OCI-LY3 (cell line): ENCODE measurements around the gene MYH10.

Experiments used
- H2AFZ ChIP-seq: fragments of 200-600, 300-600 bp; shearing (Covaris generic); 2 replicates; pipeline ENCODE4 v1.6.0; 2014; ENCODE audit warnings: antibody characterized with exemption, low read depth, low read length
- H3K27ac ChIP-seq: fragments of 200-600, 300-600 bp; sonication (generic); 2 replicates; pipeline ENCODE4 v1.5.1; 2014; ENCODE audit warnings: mild to moderate bottlenecking, low read length, moderate library complexity, mixed read lengths
- H3K27me3 ChIP-seq: fragments of 200-600, 300-600 bp; sonication (generic); 2 replicates; pipeline ENCODE4 v1.6.1; 2014; ENCODE audit warnings: low read depth, low read length, mixed read lengths
- H3K36me3 ChIP-seq: fragments of 200-600, 300-600 bp; sonication (generic); replicated peaks from 2 replicates; pipeline ENCODE3; 2014; ENCODE audit warnings: low read depth, low read length, mixed read lengths
- H3K4me1 ChIP-seq: fragments of 300-600, 200-600 bp; sonication (generic); 2 replicates; pipeline ENCODE4 v1.6.1; 2014; ENCODE audit warnings: low read length, mixed read lengths
- H3K4me2 ChIP-seq: fragments of 200-600, 300-600 bp; sonication (generic); 2 replicates; pipeline ENCODE4 v1.6.1; 2014; ENCODE audit warnings: low read length, mixed read lengths
- H3K4me3 ChIP-seq: fragments of 300-600, 200-600 bp; sonication (generic); 2 replicates; pipeline ENCODE4 v1.5.1; 2014; ENCODE audit warnings: antibody characterized with exemption, mild to moderate bottlenecking, low read length, moderate library complexity
- H3K79me2 ChIP-seq: fragments of 300-600, 200-600 bp; shearing (Covaris generic); 2 replicates; pipeline ENCODE4 v1.6.1; 2014; ENCODE audit warnings: mild to moderate bottlenecking, low read length, mixed read lengths
- H3K9ac ChIP-seq: fragments of 300-600, 200-600 bp; shearing (Covaris generic); 2 replicates; pipeline ENCODE4 v1.6.0; 2014; ENCODE audit warnings: mild to moderate bottlenecking, low read length, moderate library complexity
- H3K9me3 ChIP-seq: fragments of 200-600, 300-600 bp; shearing (Covaris generic); 2 replicates; pipeline ENCODE4 v1.6.1; 2014; ENCODE audit warnings: low read length, mixed read lengths; ENCODE audit not compliant: insufficient read depth
- H4K20me1 ChIP-seq: fragments of 200-600, 300-600 bp; sonication (generic); 2 replicates; pipeline ENCODE4 v1.6.1; 2016; ENCODE audit warnings: low read length, mixed read lengths; ENCODE audit not compliant: insufficient read depth
- CTCF ChIP-seq: fragments of 200-600, 300-600 bp; sonication (generic); IDR thresholded peaks from 2 replicates; pipeline ENCODE4 v1.5.1; 2014; ENCODE audit warnings: antibody characterized with exemption, low read length, low read depth
- EZH2phosphoT487 ChIP-seq: fragments of 200-600 bp; shearing (Covaris generic); IDR thresholded peaks from 2 replicates; pipeline ENCODE4 v1.6.1; 2018; ENCODE audit warnings: antibody characterized with exemption, mixed run types, low read depth

Gene MYH10

DNA sequence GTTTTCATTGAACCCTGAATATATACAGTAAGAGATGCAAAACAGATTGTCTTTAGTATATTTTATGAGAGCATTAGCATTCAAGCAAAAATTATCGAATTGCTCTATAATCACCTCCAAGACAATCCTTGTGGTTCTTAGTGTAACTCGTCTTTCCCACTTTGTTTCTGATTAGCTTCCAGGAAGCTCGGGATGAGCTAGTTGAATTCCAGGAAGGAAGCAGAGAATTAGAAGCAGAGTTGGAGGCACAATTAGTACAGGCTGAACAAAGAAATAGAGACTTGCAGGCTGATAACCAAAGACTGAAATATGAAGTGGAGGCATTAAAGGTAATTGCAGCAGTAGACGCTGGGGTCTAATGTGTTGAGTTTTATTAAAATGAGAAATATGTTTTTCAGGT is 185.0 kb downstream of the MYH10 start:
- Histone ChIP-seq H3K4me2 (no peak overlapping the region), H3K4me1 (no peaks in the 10 kb centered on the region), H3K79me2 (peaks cover 20% of the 10 kb centered on the region), H3K9ac (no peak overlapping the region), H3K27ac (no peak overlapping the region), H3K36me3 (peaks cover 9% of the 10 kb centered on the region), H4K20me1 (peaks cover 22% of the 10 kb centered on the region), H2AFZ (no peak overlapping the region), H3K9me3 (no peaks in the 10 kb centered on the region), H3K27me3 (no peaks in the 10 kb centered on the region), H3K4me3 (no peak overlapping the region)
- no peak for TF ChIP-seq CTCF
- no peak for TF ChIP-seq EZH2phosphoT487

- TF ChIP-seq EZH2phosphoT487 = no peak
- no peak for TF ChIP-seq CTCF
- Histone ChIP-seq H4K20me1 (peaks cover 26% of the 10 kb centered on the region), H3K27ac (no peak overlapping the region)
Observed at GRCh38 chr17:8444494-8444893, 186.0 kb downstream of the MYH10 start.

DNA sequence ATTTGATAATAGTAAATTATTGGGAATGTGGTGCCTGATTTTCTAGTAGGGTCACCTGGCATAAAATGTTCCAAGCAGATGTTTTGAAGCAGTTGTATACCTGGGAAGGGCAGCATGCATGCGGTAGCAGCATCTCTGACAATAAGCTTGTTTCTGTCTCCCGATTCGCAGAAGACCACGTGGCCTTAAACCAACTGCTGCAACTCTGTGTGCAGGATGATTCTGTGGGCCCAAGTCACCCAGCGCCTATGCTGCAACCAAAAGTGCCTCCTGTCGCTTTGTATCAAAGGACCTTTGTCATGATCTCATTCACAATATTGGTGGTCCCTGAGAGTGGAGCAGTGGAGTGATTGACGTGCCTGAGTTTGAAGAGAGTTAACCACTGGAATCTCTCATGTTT is 186.8 kb downstream of the MYH10 start:
- Histone ChIP-seq H3K27me3 (no peaks in the 10 kb centered on the region), H3K79me2 (peaks cover 33% of the 10 kb centered on the region), H3K4me3 (no peak overlapping the region), H3K27ac (no peak overlapping the region), H4K20me1 (peaks cover 26% of the 10 kb centered on the region), H3K36me3 (peaks cover 5% of the 10 kb centered on the region), H3K4me2 (no peak overlapping the region), H3K4me1 (no peaks in the 10 kb centered on the region), H2AFZ (no peak overlapping the region), H3K9me3 (no peaks in the 10 kb centered on the region), H3K9ac (no peak overlapping the region)
- no peak for TF ChIP-seq CTCF
- TF ChIP-seq EZH2phosphoT487 = no peak

More at GRCh38 chr17:8444494-8444893, 186.0 kb downstream of the MYH10 start:
- Histone ChIP-seq H3K9me3 (no peaks in the 10 kb centered on the region), H3K4me3 (no peak overlapping the region), H3K27me3 (no peaks in the 10 kb centered on the region), H2AFZ (no peak overlapping the region), H3K4me1 (no peaks in the 10 kb centered on the region), H3K4me2 (no peak overlapping the region), H3K36me3 (peaks cover 7% of the 10 kb centered on the region), H3K79me2 (peaks cover 28% of the 10 kb centered on the region), H3K9ac (no peak overlapping the region)

- peaks cover 30% of the 10 kb centered on the region for H4K20me1 ChIP-seq
- H3K4me2 ChIP-seq = no peak overlapping the region
Observed at GRCh38 chr17:8442310-8442709, 188.2 kb downstream of the MYH10 start.

More at GRCh38 chr17:8442310-8442709, 188.2 kb downstream of the MYH10 start:
- no peak for TF ChIP-seq EZH2phosphoT487
- no peak for TF ChIP-seq CTCF
- H3K36me3 ChIP-seq = peaks cover 5% of the 10 kb centered on the region
- H3K27me3 ChIP-seq = no peaks in the 10 kb centered on the region
- H3K9me3 ChIP-seq = no peaks in the 10 kb centered on the region
- peaks cover 48% of the 10 kb centered on the region for H3K79me2 ChIP-seq
- H3K27ac ChIP-seq = no peak overlapping the region
- H2AFZ ChIP-seq = no peak overlapping the region
- H3K4me1 ChIP-seq = peaks cover 3% of the 10 kb centered on the region; the same call in 1 of the 2 replicates
- H3K9ac ChIP-seq = no peak overlapping the region
- H3K4me3 ChIP-seq = no peak overlapping the region
